Measurements from ENCODE around the gene GRM8.

The GRM8 gene

GRCh38 chr7:126792521-126792920 is 460.2 kb downstream of the GRM8 start:
- DNase-seq: no peak
- H3K36me3 ChIP-seq (ENCODE audit: insufficient read depth, low read length): no peaks in the 10 kb centered on the region
- H3K27me3 ChIP-seq (ENCODE audit: insufficient read depth, low read length, poor library complexity): no peaks in the 10 kb centered on the region
- H3K4me3 ChIP-seq (ENCODE audit: low read depth in 1 of 2, low read length in 2 of 2): no peak overlapping the region
- TF ChIP-seq EZH2 (IDR thresholded peaks at IDR 0.05; ENCODE audit: borderline replicate concordance, low read depth, low read length, severe bottlenecking) (no peak), CTCF (IDR thresholded peaks at IDR 0.05; ENCODE audit: borderline replicate concordance, extremely low read depth, low read length, poor library complexity, severe bottlenecking) (no peak)
- no peaks in the 10 kb centered on the region for H4K20me1 ChIP-seq (ENCODE audit: insufficient read depth, low read length)
- no peak overlapping the region for H3K4me2 ChIP-seq (ENCODE audit: insufficient read depth, low read length)
- H3K27ac ChIP-seq (ENCODE audit: low read length): no peak overlapping the region
- no peak for ATAC-seq (ENCODE audit: insufficient read depth, low read depth)
- H3K9ac ChIP-seq (ENCODE audit: low read depth, low read length): no peak overlapping the region
- H3K9me3 ChIP-seq (ENCODE audit: insufficient read depth, low read length, severe bottlenecking): no peaks in the 10 kb centered on the region
- no peaks in the 10 kb centered on the region for H3K4me1 ChIP-seq (ENCODE audit: insufficient read depth, low read length)
- H2AFZ ChIP-seq (ENCODE audit: low read depth, low read length): no peak overlapping the region
- H3K79me2 ChIP-seq (ENCODE audit: insufficient read depth, low read length): no peaks in the 10 kb centered on the region

DNA sequence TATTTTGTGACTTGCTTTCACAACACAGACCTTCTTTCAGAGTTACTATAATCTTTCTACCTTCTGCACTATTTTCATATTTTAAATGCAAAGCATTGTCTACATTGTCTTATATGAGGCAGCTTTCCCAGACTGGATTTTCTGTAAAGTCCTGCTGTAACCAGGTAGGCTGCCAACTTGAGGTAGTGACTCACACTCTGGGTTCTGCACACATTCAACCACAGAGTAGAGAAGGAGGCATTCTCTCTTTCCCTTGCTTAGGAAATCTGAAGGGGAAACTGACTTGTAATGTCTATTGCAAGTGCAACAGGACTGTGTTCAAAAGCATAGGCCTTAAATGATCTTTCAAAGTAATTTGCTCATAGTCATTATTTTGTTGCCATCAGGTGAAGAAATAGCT is 461.4 kb downstream of the GRM8 start:
- Histone ChIP-seq H3K27ac (ENCODE audit: low read length) (no peak overlapping the region), H3K9ac (ENCODE audit: low read depth, low read length) (no peak overlapping the region), H3K4me2 (ENCODE audit: insufficient read depth, low read length) (no peak overlapping the region), H3K4me3 (ENCODE audit: low read depth in 1 of 2, low read length in 2 of 2) (no peak overlapping the region), H3K79me2 (ENCODE audit: insufficient read depth, low read length) (no peaks in the 10 kb centered on the region), H3K9me3 (ENCODE audit: insufficient read depth, low read length, severe bottlenecking) (no peaks in the 10 kb centered on the region), H3K36me3 (ENCODE audit: insufficient read depth, low read length) (no peaks in the 10 kb centered on the region), H3K27me3 (ENCODE audit: insufficient read depth, low read length, poor library complexity) (no peaks in the 10 kb centered on the region), H2AFZ (ENCODE audit: low read depth, low read length) (no peak overlapping the region), H3K4me1 (ENCODE audit: insufficient read depth, low read length) (no peaks in the 10 kb centered on the region), H4K20me1 (ENCODE audit: insufficient read depth, low read length) (no peaks in the 10 kb centered on the region)
- no peak for ATAC-seq (ENCODE audit: insufficient read depth, low read depth)
- TF ChIP-seq EZH2 (IDR thresholded peaks at IDR 0.05; ENCODE audit: borderline replicate concordance, low read depth, low read length, severe bottlenecking) (no peak), CTCF (IDR thresholded peaks at IDR 0.05; ENCODE audit: borderline replicate concordance, extremely low read depth, low read length, poor library complexity, severe bottlenecking) (no peak)
- no peak for DNase-seq

DNA sequence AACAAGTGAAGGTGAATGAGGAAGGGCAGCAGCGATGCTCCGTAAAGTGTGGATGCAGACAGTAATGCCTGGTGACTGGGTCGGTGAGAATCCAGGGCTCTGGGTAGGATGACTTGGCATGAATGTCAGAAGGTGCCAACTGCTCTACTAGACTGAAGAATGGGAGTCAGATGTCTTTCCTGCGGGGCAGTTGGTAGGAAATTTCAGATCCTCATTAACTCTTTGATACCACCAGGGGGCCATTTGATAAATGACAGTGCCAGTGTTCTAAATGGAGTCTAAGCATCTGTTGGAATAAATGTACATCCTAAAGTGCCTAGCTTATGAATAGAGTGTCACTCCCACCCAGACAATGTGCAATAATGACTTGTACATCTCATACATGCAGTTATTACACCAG is 462.0 kb downstream of the GRM8 start:
- Histone ChIP-seq H3K4me2 (ENCODE audit: insufficient read depth, low read length) (no peak overlapping the region), H3K27me3 (ENCODE audit: insufficient read depth, low read length, poor library complexity) (no peaks in the 10 kb centered on the region), H3K36me3 (ENCODE audit: insufficient read depth, low read length) (no peaks in the 10 kb centered on the region), H3K79me2 (ENCODE audit: insufficient read depth, low read length) (no peaks in the 10 kb centered on the region), H3K9ac (ENCODE audit: low read depth, low read length) (no peak overlapping the region), H3K4me3 (ENCODE audit: low read depth in 1 of 2, low read length in 2 of 2) (no peak overlapping the region), H3K27ac (ENCODE audit: low read length) (no peak overlapping the region), H3K4me1 (ENCODE audit: insufficient read depth, low read length) (no peaks in the 10 kb centered on the region), H3K9me3 (ENCODE audit: insufficient read depth, low read length, severe bottlenecking) (no peaks in the 10 kb centered on the region), H2AFZ (ENCODE audit: low read depth, low read length) (no peak overlapping the region), H4K20me1 (ENCODE audit: insufficient read depth, low read length) (no peaks in the 10 kb centered on the region)
- DNase-seq (no peak), ATAC-seq (ENCODE audit: insufficient read depth, low read depth) (no peak)
- TF ChIP-seq EZH2 (IDR thresholded peaks at IDR 0.05; ENCODE audit: borderline replicate concordance, low read depth, low read length, severe bottlenecking) (no peak), CTCF (IDR thresholded peaks at IDR 0.05; ENCODE audit: borderline replicate concordance, extremely low read depth, low read length, poor library complexity, severe bottlenecking) (peak; percentile 20)

- no peaks in the 10 kb centered on the region for H3K36me3 ChIP-seq (ENCODE audit: insufficient read depth, low read length)
- DNase-seq (no peak), ATAC-seq (ENCODE audit: insufficient read depth, low read depth) (no peak)
- H3K9me3 ChIP-seq (ENCODE audit: insufficient read depth, low read length, severe bottlenecking): no peaks in the 10 kb centered on the region
- no peaks in the 10 kb centered on the region for H3K4me1 ChIP-seq (ENCODE audit: insufficient read depth, low read length)
- no peak overlapping the region for H3K4me3 ChIP-seq (ENCODE audit: low read depth in 1 of 2, low read length in 2 of 2)
- no peak overlapping the region for H3K9ac ChIP-seq (ENCODE audit: low read depth, low read length)
- H4K20me1 ChIP-seq (ENCODE audit: insufficient read depth, low read length): no peaks in the 10 kb centered on the region
- H3K79me2 ChIP-seq (ENCODE audit: insufficient read depth, low read length): no peaks in the 10 kb centered on the region
- no peak overlapping the region for H3K27ac ChIP-seq (ENCODE audit: low read length)
- no peaks in the 10 kb centered on the region for H3K27me3 ChIP-seq (ENCODE audit: insufficient read depth, low read length, poor library complexity)
- no peak overlapping the region for H3K4me2 ChIP-seq (ENCODE audit: insufficient read depth, low read length)
- TF ChIP-seq EZH2 (IDR thresholded peaks at IDR 0.05; ENCODE audit: borderline replicate concordance, low read depth, low read length, severe bottlenecking): no peak
- no peak for TF ChIP-seq CTCF (IDR thresholded peaks at IDR 0.05; ENCODE audit: borderline replicate concordance, extremely low read depth, low read length, poor library complexity, severe bottlenecking)
- no peak overlapping the region for H2AFZ ChIP-seq (ENCODE audit: low read depth, low read length)
These were observed 469.1 kb downstream of the GRM8 start for GRCh38 chr7:126783613-126784012.

Measured in DND-41 (cell line).